Cardiac fibroblast (primary cell): Measurements from ENCODE around the gene KRT73.

ENCODE experiments used
- DNase-seq, 2 donors: peaks; one replicate each; pipeline versions ENCODE4 v3.0.0 to v3.0.0-alpha.2; 2010; ENCODE audit warnings: low read depth in 2 of 2
- H3K4me3 ChIP-seq, 2 donors: replicated peaks in 1 of 2; 1 replicate in 1 of 2; 2 replicates in 1 of 2; pipeline ENCODE4 v1.5.1; 2011; ENCODE audit warnings: low read depth in 2 of 2, low read length in 2 of 2, mild to moderate bottlenecking in 2 of 2, moderate library complexity in 1 of 2
- TF ChIP-seq, protein P1 (sequence below): IDR thresholded peaks from one replicate; pipeline ENCODE4 v1.5.1; 2011; ENCODE audit warnings: low read depth, mild to moderate bottlenecking, low read length, inconsistent platforms

Gene KRT73

GRCh38 chr12:52606096-52606495 lies 12.3 kb downstream of the KRT73 start:
- DNase-seq = no peak
- H3K4me3 ChIP-seq = no peak overlapping the region
- TF ChIP-seq, protein P1, sequence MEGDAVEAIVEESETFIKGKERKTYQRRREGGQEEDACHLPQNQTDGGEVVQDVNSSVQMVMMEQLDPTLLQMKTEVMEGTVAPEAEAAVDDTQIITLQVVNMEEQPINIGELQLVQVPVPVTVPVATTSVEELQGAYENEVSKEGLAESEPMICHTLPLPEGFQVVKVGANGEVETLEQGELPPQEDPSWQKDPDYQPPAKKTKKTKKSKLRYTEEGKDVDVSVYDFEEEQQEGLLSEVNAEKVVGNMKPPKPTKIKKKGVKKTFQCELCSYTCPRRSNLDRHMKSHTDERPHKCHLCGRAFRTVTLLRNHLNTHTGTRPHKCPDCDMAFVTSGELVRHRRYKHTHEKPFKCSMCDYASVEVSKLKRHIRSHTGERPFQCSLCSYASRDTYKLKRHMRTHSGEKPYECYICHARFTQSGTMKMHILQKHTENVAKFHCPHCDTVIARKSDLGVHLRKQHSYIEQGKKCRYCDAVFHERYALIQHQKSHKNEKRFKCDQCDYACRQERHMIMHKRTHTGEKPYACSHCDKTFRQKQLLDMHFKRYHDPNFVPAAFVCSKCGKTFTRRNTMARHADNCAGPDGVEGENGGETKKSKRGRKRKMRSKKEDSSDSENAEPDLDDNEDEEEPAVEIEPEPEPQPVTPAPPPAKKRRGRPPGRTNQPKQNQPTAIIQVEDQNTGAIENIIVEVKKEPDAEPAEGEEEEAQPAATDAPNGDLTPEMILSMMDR = no peak

DNA sequence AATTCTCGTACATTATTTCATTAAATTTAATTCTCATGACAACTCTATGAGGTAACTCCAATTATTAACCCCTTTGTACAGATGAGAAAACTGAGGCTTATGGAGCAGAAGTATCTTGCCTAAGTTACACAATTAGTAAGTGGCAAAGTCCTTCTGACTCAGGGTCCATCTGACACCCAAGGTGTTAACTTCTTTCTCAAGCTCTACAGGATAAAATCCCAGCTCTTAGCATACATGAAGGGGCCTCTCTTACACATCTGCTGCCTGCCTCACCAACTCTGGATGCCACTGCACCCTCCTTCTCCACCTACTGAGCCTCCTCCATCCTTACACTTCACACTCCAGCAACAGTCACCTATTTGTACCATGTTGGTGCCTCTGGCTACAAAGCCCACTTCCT lies 12.8 kb downstream of the KRT73 start:
- no peak overlapping the region for H3K4me3 ChIP-seq
- TF ChIP-seq, protein P1 = no peak
- no peak for DNase-seq

DNA sequence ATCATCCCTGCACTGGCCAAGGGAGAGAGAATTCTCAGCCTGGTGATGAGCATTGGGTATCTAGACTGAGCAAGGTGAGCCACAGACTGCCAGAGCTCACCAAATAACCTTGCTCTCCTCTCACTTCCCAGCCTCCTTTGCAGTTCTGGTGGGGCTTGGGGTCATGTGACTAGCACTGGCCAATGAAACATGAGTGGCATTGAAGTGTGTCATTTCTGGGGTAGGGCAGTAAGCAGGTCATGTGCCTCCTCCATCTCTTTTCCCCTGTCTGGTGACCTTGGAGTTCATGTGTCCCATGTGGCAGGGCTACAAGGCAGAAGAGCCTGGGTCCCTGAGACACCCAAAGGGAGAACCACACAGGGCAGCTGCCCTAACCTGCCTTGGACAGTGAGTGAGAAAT lies 13.5 kb downstream of the KRT73 start:
- no peak for DNase-seq
- TF ChIP-seq, protein P1 = no peak
- no peak overlapping the region for H3K4me3 ChIP-seq

- H3K4me3 ChIP-seq = no peak overlapping the region
- TF ChIP-seq, protein P1 = no peak
- DNase-seq = no peak
These were observed 15.0 kb downstream of the KRT73 start for GRCh38 chr12:52603314-52603713.

- TF ChIP-seq, protein P1 = no peak
- H3K4me3 ChIP-seq = no peak overlapping the region
- DNase-seq = no peak
These were observed 15.8 kb downstream of the KRT73 start for GRCh38 chr12:52602552-52602951.

- no peak overlapping the region for H3K4me3 ChIP-seq
- TF ChIP-seq, protein P1 = no peak
- no peak for DNase-seq
These were observed 16.7 kb downstream of the KRT73 start for GRCh38 chr12:52601671-52602070.

DNA sequence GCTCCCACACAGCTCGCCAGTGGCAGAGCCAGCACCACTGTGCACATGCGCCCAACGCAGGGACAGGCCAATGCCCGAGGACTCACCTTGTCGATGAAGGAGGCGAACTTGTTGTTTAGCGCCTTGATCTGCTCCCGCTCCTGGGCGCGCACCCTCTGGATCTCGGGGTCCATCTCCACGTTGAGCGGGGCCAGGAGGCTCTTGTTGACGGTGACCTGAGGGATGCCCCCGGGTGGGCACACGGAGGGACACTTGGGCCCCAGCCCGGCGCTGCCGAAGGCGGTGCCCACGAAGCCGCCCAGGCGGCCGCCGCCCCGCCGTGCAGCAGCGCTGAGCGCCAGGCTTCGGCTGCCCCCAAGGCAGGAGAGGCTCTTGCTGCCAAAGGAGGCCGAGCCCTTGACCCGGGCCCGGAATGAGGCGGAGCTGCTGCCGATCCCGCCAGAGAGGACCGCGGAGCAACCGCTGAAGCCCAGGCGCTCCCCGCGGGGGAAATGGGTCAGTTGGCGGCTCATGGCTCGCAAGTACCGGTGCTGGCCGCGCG lies 17.3 kb downstream of the KRT73 start, which contains the start of gene KRT72:
KRT72 (minus strand) TSS at position 523 of the 541 bp plus-strand sequence; CDS start at position 512, 11 bp downstream.
- TF ChIP-seq, protein P1 = no peak
- DNase-seq = no peak
- H3K4me3 ChIP-seq = no peak within 1 kb of the TSS
